Calu3 (cell line): Measurements from ENCODE around the gene FAM193A. TPM values are rescaled to one million over a fixed set of nuclear protein-coding genes. Genes with fewer than 3 reads are reported as not detected.

Experiments used
- BruUV-seq: library from RNA; stranded (reverse); fragments of 400-500 nt; replicated peaks from 2 replicates; lab custom pipeline; 2021; lab: Mats Ljungman, UMichigan
- CTCF ChIA-PET: fragments of 300-600 bp; sonication (Branson Sonifier 250); formaldehyde crosslinking; loops from one replicate; lab custom pipeline; 2022; ENCODE audit warnings: antibody characterized with exemption; lab: Charles Lee
- DNase-seq: peaks from one replicate; pipeline ENCODE4 v3.0.0; 2022
- H3K27ac Mint-ChIP-seq: one replicate; pipeline ENCODE4 v1.8.0; 2022; ENCODE audit warnings: mixed read lengths; ENCODE audit not compliant: unreplicated experiment
- H3K27me3 Mint-ChIP-seq: one replicate; pipeline ENCODE4 v1.8.0; 2022; ENCODE audit warnings: mixed read lengths; ENCODE audit not compliant: unreplicated experiment
- H3K36me3 Mint-ChIP-seq: one replicate; pipeline ENCODE4 v1.8.0; 2022; ENCODE audit warnings: mild to moderate bottlenecking, moderate library complexity, mixed read lengths; ENCODE audit not compliant: insufficient read depth, unreplicated experiment
- H3K4me1 Mint-ChIP-seq: one replicate; pipeline ENCODE4 v1.8.0; 2022; ENCODE audit warnings: mild to moderate bottlenecking, low read depth, mixed read lengths; ENCODE audit not compliant: unreplicated experiment
- H3K4me3 Mint-ChIP-seq: one replicate; pipeline ENCODE4 v1.8.0; 2022; ENCODE audit warnings: mild to moderate bottlenecking, low read depth, moderate library complexity, mixed read lengths; ENCODE audit not compliant: unreplicated experiment
- H3K9me3 Mint-ChIP-seq: one replicate; pipeline ENCODE4 v1.8.0; 2022; ENCODE audit warnings: low read depth, mixed read lengths; ENCODE audit not compliant: unreplicated experiment
- intact Hi-C: fragments of 100-400 bp; cut with micrococcal nuclease; formaldehyde crosslinking; loops from one replicate; pipeline ENCODE4 v1.10.0; 2022; ENCODE audit not compliant: unreplicated experiment
- total RNA-seq: library from RNA; stranded (reverse); gene quantifications from 2 replicates; pipeline ENCODE4 v1.2.3, GENCODE V29; 2022
- TF ChIP-seq, protein P1 (sequence below): fragments of 200-600 bp; IDR thresholded peaks from one replicate; pipeline ENCODE4 v1.8.0; 2022; ENCODE audit warnings: antibody characterized with exemption; ENCODE audit not compliant: unreplicated experiment

Gene FAM193A
- total RNA-seq, 1 experiment from 2014 or later = 20.0 TPM

DNA sequence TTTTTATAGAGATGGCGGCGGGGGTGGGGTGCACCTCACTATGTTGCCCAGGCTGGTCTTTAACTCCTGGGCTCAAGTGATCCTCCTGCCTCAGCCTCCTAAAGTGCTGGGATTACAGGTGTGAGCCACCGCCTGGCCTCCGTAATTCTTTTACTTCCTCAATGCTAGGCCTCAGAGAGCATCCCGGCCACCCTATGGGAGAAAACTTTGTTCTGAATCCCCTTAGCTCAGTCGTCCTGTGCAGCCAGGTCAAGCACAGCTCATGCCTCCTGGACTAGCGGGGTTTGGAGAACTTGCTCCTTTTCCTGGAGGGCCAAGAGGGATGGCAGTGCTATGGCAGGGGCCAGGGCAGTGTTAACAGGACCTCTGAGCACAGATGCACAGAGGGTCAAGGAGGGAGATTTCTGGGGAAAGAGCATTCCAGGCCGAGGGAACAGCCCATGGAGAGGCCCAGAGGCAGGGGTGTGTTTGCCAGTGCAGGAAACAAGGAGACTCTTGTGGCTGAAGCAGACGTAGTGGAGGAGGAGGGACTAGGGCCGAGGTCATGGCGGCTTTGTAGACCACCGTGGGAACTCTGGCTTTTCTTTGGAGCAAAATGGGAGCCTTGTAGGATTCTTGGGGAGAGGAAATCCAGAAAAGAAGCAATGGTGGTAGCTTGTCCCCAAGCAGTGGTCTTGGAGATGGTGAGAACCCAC is 229.5 kb downstream of the FAM193A start:
- Mint-ChIP-seq H3K27me3 (peaks cover 11% of the 10 kb centered on the region), H3K4me1 (peaks cover 3% of the 10 kb centered on the region), H3K36me3 (no peaks in the 10 kb centered on the region), H3K4me3 (no peak overlapping the region), H3K9me3 (no peaks in the 10 kb centered on the region), H3K27ac (no peak overlapping the region)
- no TSS peak for BruUV-seq
- CTCF ChIA-PET = no interaction called here
- no peak for DNase-seq
- intact Hi-C loops = no loop called here
- TF ChIP-seq, protein P1, sequence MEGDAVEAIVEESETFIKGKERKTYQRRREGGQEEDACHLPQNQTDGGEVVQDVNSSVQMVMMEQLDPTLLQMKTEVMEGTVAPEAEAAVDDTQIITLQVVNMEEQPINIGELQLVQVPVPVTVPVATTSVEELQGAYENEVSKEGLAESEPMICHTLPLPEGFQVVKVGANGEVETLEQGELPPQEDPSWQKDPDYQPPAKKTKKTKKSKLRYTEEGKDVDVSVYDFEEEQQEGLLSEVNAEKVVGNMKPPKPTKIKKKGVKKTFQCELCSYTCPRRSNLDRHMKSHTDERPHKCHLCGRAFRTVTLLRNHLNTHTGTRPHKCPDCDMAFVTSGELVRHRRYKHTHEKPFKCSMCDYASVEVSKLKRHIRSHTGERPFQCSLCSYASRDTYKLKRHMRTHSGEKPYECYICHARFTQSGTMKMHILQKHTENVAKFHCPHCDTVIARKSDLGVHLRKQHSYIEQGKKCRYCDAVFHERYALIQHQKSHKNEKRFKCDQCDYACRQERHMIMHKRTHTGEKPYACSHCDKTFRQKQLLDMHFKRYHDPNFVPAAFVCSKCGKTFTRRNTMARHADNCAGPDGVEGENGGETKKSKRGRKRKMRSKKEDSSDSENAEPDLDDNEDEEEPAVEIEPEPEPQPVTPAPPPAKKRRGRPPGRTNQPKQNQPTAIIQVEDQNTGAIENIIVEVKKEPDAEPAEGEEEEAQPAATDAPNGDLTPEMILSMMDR = no peak

DNA sequence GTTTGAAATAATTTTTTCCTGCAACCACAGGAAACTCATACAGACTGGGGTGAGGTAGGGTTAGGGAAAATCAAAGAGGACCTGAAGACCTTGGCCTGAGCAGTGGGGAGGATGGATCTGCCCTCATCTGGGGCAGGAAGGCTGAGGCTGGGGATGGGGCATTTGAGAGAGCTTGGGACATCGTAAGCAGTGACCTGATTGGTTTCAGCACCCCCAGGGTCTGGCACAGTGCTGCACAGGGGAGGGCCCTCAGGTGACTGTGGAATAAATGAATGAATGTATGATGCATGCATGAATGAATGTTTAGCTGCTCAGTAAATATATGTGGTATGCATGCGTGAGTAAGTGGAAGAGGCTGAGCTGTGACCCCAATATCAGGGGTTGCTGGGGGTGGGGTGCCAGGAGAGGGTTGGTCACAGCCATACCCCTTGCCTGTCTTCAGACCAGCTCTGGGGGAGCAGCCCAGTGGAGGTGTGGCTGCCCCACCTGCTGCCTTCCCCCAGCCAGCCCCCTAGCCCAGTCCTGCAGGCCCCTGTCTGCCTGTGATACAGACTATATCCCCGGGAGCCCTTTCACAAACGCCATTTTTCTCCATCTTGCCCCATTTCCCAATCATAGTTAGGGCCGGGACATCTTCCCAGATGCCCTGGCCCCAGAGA is 230.7 kb downstream of the FAM193A start:
- H3K9me3 Mint-ChIP-seq = no peaks in the 10 kb centered on the region
- BruUV-seq = no TSS peak
- H3K4me1 Mint-ChIP-seq = no peaks in the 10 kb centered on the region
- TF ChIP-seq, protein P1 = no peak
- no peaks in the 10 kb centered on the region for H3K36me3 Mint-ChIP-seq
- H3K4me3 Mint-ChIP-seq = no peak overlapping the region
- no peak for DNase-seq
- peaks cover 11% of the 10 kb centered on the region for H3K27me3 Mint-ChIP-seq
- CTCF ChIA-PET = no interaction called here
- intact Hi-C loops = no loop called here
- H3K27ac Mint-ChIP-seq = no peak overlapping the region

DNA sequence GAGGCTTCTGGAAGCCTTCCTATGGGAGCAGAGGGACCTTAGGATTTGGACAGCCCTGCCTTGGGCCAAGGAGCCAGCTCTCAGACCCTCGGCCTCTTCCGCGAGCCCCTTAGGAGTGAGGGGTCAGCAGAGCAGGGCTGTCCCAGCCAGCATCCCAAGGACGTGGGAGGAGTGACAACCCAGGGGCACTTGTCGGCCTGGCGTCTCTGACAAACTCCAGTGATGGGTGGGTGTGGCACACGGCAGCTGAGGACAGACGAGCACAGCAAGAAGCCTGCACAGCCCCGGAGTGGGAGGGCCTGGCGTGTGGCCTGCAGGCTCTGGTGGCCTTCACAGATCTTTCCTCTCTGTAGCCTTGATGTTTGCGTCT is 231.2 kb downstream of the FAM193A start:
- H3K27ac Mint-ChIP-seq = no peak overlapping the region
- no TSS peak for BruUV-seq
- no peaks in the 10 kb centered on the region for H3K9me3 Mint-ChIP-seq
- intact Hi-C loops = no loop called here
- TF ChIP-seq, protein P1 = no peak
- no peaks in the 10 kb centered on the region for H3K36me3 Mint-ChIP-seq
- CTCF ChIA-PET = no interaction called here
- no peaks in the 10 kb centered on the region for H3K4me1 Mint-ChIP-seq
- DNase-seq = no peak
- H3K27me3 Mint-ChIP-seq = peaks cover 11% of the 10 kb centered on the region
- no peak overlapping the region for H3K4me3 Mint-ChIP-seq

DNA sequence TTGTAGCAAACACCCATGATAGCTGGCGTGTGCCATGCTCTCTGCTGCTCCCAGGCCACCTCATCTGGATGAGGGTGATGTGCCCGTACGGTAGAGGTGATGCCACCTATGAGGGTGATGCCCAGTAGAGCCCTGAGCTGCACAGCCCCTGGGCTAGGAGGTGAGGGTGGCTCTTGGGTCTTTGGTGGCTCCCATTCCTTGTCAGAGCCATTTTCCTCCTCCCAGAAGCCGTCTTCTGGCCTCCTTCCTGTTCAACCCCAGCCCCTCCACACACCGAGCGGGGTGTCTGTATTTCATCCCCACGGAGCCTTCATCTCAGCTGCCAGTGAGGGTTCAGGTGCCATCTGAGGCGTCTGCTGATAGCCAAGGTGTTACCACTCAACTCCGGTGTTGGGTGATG is 231.7 kb downstream of the FAM193A start:
- CTCF ChIA-PET = no interaction called here
- intact Hi-C loops = no loop called here
- H3K9me3 Mint-ChIP-seq = no peaks in the 10 kb centered on the region
- TF ChIP-seq, protein P1 = no peak
- BruUV-seq = no TSS peak
- H3K36me3 Mint-ChIP-seq = no peaks in the 10 kb centered on the region
- peaks cover 11% of the 10 kb centered on the region for H3K27me3 Mint-ChIP-seq
- H3K4me1 Mint-ChIP-seq = no peaks in the 10 kb centered on the region
- no peak overlapping the region for H3K27ac Mint-ChIP-seq
- H3K4me3 Mint-ChIP-seq = no peak overlapping the region
- DNase-seq = no peak
